Lower leg skin (tissue), 4 donors: ENCODE measurements around the gene DPP10. TPM values are rescaled to one million over a fixed set of nuclear protein-coding genes. Genes with fewer than 3 reads are reported as not detected.

Source experiments
- DNase-seq, 2 donors: peaks; one replicate each; pipeline ENCODE4 v3.0.0-alpha.2; 2019; ENCODE audit warnings: low spot score in 2 of 2
- H3K4me3 ChIP-seq: fragments of 200-600 bp; sonication (generic); 2 replicates; pipeline ENCODE4 v1.5.1; 2017; ENCODE audit warnings: mild to moderate bottlenecking, low read depth; ENCODE audit not compliant: poor library complexity, severe bottlenecking
- CTCF ChIP-seq, 3 donors: fragments of 450-650 bp; IDR thresholded peaks; one replicate each; pipeline ENCODE4 v1.5.1; 2016; ENCODE audit warnings: antibody characterized with exemption in 3 of 3, mild to moderate bottlenecking in 3 of 3, moderate library complexity in 2 of 3
- POLR2A ChIP-seq, 2 donors: fragments of 450-650 bp; IDR thresholded peaks; one replicate each; pipeline ENCODE4 v1.6.1; 2016 to 2017; ENCODE audit warnings: antibody characterized with exemption in 2 of 2, mild to moderate bottlenecking in 1 of 2, moderate library complexity in 1 of 2
- WGBS, 2 donors: methylation state at CpG; one replicate each; pipeline ENCODE4 v1.1.5; 2018; 5-methylcytosine and 5-hydroxymethylcytosine counted together
- intact Hi-C: fragments of 100-400 bp; cut with DNase I; formaldehyde crosslinking; loops from one replicate; pipeline ENCODE4 v1.15.0; 2023; ENCODE audit warnings: low total_unique reads
- total RNA-seq, 4 donors: library from RNA; depleted of rRNA; stranded (reverse); fragments of >200 nt; gene quantifications; one replicate each; pipeline ENCODE4 v1.1.0, GENCODE V29; 2016

DPP10 gene
- total RNA-seq, 4 donors from 2014 or later = 1.1 TPM; not detected in 3

GRCh38 chr2:115359550-115359949 is 917.1 kb downstream of the DPP10 start:
- DNase-seq = no peak
- H3K4me3 ChIP-seq = no peak overlapping the region
- TF ChIP-seq POLR2A (IDR thresholded peaks at IDR 0.05) (no peak), CTCF (IDR thresholded peaks at IDR 0.05) (no peak)
- intact Hi-C loops = no loop called here

GRCh38 chr2:115364093-115364492 is 921.7 kb downstream of the DPP10 start:
- no peak overlapping the region for H3K4me3 ChIP-seq
- no peak for TF ChIP-seq POLR2A (IDR thresholded peaks at IDR 0.05)
- TF ChIP-seq CTCF (IDR thresholded peaks at IDR 0.05) = no peak
- DNase-seq = no peak
- 58 to 65% methylated on average over 6 of the region's 6 CpGs for WGBS, 2 donors
- intact Hi-C loops = no loop called here

- WGBS, 2 donors = 78 to 80% methylated on average over 4 of the region's 4 CpGs
- H3K4me3 ChIP-seq = no peak overlapping the region
- TF ChIP-seq POLR2A (IDR thresholded peaks at IDR 0.05) = no peak
- TF ChIP-seq CTCF (IDR thresholded peaks at IDR 0.05) = no peak
- intact Hi-C loops = no loop called here
- DNase-seq = no peak
These were observed 927.0 kb downstream of the DPP10 start for GRCh38 chr2:115369400-115369799.

GRCh38 chr2:115374981-115375380 is 932.5 kb downstream of the DPP10 start:
- TF ChIP-seq CTCF (IDR thresholded peaks at IDR 0.05) = no peak
- TF ChIP-seq POLR2A (IDR thresholded peaks at IDR 0.05) = no peak
- no peak overlapping the region for H3K4me3 ChIP-seq
- WGBS, 2 donors = 77 to 86% methylated on average over 1 of the region's 1 CpG
- no peak for DNase-seq
- intact Hi-C loops = no loop called here

GRCh38 chr2:115384399-115384798 is 942.0 kb downstream of the DPP10 start:
- no peak for DNase-seq
- TF ChIP-seq CTCF (IDR thresholded peaks at IDR 0.05) (no peak), POLR2A (IDR thresholded peaks at IDR 0.05) (no peak)
- H3K4me3 ChIP-seq = no peak overlapping the region
- intact Hi-C loops = no loop called here

GRCh38 chr2:115386465-115386864 is 944.0 kb downstream of the DPP10 start:
- no peak for DNase-seq
- 66 to 77% methylated on average over 2 of the region's 2 CpGs for WGBS, 2 donors
- intact Hi-C loops = no loop called here
- TF ChIP-seq POLR2A (IDR thresholded peaks at IDR 0.05) (no peak), CTCF (IDR thresholded peaks at IDR 0.05) (no peak)
- no peak overlapping the region for H3K4me3 ChIP-seq
